Loucy (cell line): ENCODE measurements around the gene MYO18A.

Experiments used
- EZH2phosphoT487 ChIP-seq: fragments of 200-600 bp; IDR thresholded peaks from 2 replicates; pipeline ENCODE4 v1.6.1; 2018; ENCODE audit warnings: antibody characterized with exemption, mild to moderate bottlenecking, moderate library complexity, borderline replicate concordance
- TF ChIP-seq, protein P1 (sequence below): fragments of 200-600 bp; sonication (generic); conservative IDR thresholded peaks from 2 replicates; pipeline ENCODE4 v1.5.1; 2014; ENCODE audit warnings: mild to moderate bottlenecking, antibody characterized with exemption, low read length

DNA sequence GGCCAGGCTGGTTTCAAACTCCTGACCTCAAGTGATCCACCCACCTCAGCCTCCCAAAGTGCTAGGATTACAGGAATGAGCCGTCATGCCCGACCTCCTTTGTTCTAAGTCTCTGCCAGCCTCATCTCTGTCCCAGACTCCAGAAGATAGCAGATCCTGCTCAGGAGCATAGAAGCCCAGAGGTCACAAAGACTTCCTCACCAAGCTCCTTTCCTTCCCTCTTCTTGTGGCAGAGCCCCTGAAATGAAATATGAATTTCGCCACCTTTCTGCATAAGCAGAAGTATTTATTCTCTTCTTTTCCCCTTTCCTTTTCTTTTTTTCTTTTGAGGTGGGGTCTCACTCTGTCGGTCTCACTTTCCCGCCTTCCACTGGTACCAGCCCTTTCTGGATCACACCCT, 148.7 kb downstream of the MYO18A start:
- TF ChIP-seq EZH2phosphoT487 = no peak
- TF ChIP-seq, protein P1, sequence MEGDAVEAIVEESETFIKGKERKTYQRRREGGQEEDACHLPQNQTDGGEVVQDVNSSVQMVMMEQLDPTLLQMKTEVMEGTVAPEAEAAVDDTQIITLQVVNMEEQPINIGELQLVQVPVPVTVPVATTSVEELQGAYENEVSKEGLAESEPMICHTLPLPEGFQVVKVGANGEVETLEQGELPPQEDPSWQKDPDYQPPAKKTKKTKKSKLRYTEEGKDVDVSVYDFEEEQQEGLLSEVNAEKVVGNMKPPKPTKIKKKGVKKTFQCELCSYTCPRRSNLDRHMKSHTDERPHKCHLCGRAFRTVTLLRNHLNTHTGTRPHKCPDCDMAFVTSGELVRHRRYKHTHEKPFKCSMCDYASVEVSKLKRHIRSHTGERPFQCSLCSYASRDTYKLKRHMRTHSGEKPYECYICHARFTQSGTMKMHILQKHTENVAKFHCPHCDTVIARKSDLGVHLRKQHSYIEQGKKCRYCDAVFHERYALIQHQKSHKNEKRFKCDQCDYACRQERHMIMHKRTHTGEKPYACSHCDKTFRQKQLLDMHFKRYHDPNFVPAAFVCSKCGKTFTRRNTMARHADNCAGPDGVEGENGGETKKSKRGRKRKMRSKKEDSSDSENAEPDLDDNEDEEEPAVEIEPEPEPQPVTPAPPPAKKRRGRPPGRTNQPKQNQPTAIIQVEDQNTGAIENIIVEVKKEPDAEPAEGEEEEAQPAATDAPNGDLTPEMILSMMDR = no peak
